Left hindlimb (tissue), 1 donor: Measurements from ENCODE around the gene MYRFL.
A peak's percentile ranks its signal among the peaks of the same experiment; 100 is the strongest.

Experiments used
- DNase-seq: peaks from one replicate; pipeline ENCODE4 v3.0.0-alpha.2; 2018

Gene MYRFL

GRCh38 chr12:69900720-69901131 lies 75.7 kb downstream of the MYRFL start:
- peak; percentile 80 for DNase-seq

DNA sequence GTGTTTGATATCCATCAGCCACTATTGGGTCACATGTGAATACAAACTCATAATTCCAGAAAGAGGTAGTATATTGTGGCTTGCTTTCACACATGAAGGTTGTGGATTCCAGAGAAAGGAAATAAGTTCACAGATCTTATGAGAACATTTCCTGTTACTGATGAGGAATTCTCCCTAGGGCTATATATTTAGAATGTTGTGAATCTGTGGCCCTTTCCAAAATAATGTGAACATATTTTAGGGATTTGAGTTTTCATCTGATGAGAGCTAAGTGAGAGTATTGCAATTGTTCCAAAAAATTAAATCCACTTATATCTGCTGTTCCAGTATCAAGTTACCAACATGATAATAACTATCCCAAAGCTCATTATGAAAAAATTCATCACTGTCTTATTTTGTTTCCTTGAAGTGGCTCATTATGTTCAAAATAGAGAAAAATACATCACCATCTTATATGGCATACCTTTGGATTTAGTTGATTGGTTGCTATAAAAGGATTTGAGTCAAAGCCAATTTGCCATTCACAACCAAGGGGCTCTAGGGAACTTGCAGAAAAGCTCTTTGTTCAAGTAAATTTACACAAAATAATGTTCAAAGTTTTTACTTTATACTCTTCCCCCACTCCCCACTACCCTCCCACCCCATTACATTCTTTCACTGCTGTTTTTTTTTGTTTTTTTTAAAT lies 76.3 kb downstream of the MYRFL start:
- no peak for DNase-seq

DNA sequence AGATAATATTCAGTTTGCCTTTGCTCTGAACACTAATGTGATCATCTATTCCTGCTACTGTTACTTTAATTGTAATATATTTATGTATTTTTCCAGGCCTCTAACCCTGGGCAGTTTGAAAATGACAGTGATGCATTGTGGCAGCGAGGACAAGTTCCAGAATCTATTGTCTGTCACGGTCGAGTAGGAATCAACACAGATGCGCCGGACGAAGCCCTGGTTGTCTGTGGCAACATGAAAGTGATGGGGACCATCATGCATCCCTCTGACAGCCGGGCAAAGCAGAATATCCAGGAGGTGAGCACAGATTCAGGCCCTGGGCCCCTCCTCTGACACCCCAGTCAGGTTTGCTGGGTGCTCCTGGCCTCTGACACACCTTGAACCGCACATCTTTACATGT lies 78.5 kb downstream of the MYRFL start:
- no peak for DNase-seq

- DNase-seq, result no peak
Measured at GRCh38 chr12:69904777-69905176, 79.8 kb downstream of the MYRFL start.

GRCh38 chr12:69905801-69906200 lies 80.8 kb downstream of the MYRFL start:
- no peak for DNase-seq

DNA sequence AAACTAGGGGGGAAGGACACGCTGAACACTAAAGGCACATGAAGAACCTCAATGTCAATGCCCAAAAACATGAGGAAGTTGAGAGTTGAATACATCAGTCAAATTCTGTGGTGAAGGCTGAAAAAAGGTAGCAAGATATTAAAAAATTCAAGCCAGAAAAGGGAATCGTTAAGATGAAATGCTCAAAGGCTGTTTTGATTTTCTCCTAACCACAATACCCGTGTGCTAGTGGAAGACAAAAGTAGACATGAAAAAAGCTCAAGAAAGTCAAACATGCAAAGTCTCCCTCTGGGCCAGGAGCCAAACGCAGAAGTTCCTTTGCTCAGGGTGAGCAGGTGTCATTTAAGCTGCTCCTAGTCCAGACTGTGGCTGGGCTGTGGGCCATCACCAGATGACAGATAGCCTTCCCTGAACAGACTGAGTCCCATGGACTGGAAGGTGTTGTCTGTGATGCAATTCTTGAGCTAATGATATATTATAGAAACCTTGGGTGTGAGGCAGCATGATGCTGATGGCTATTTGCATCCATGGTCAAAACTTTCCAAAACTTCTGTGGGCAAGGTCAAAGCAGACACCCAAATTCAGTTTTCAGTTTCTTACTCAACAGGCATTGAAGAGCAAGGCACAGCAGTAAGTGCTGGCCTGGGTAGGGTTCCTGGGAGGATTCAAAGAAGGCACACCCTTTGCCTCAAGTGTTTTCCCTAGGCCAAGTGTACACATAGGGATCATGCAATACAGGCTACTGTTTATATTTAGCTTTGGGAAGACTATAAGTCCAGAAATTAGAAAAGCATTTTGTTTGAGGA lies 81.6 kb downstream of the MYRFL start:
- DNase-seq, result no peak

DNA sequence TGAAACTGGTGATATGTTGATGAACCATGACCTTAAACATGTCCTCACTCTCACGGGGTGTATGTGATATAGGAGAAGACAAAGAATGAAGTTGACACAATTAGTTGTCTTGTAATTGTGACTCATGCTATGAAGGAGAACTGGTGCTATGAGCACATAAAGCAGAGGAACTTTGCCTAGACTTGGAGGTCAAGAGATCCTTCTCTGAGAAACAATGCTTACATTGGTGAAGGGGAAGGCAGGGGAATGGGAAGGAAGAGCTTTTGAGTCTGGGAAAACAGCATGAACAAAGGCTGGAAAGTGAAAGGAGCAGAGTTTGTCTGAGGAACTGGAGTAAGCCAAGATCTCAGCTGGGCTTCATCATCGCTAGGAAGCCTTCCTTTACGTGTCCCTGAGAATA lies 83.2 kb downstream of the MYRFL start:
- no peak for DNase-seq

GRCh38 chr12:69910694-69911093 lies 85.7 kb downstream of the MYRFL start:
- no peak for DNase-seq

- DNase-seq, result no peak
Measured at GRCh38 chr12:69913526-69913925, 88.5 kb downstream of the MYRFL start.

DNA sequence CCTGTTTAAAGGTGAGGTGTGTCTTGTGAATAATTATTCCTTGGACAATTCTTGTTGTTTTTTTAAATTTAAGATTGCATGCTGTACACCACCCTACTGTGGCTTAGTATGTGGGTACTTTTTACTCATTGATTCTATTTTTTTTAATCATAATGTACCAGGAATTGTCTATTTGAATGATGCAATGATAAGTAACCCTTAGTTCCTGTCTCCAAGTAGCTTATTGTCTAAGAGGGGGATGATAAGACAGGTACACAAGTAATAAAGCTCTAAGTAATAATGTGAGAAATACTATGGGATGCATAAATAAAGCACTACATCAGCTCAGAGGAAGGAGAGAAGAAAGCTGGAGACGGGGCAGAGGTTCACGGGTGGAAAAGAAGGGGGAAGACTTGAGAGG lies 90.9 kb downstream of the MYRFL start:
- no peak for DNase-seq

DNA sequence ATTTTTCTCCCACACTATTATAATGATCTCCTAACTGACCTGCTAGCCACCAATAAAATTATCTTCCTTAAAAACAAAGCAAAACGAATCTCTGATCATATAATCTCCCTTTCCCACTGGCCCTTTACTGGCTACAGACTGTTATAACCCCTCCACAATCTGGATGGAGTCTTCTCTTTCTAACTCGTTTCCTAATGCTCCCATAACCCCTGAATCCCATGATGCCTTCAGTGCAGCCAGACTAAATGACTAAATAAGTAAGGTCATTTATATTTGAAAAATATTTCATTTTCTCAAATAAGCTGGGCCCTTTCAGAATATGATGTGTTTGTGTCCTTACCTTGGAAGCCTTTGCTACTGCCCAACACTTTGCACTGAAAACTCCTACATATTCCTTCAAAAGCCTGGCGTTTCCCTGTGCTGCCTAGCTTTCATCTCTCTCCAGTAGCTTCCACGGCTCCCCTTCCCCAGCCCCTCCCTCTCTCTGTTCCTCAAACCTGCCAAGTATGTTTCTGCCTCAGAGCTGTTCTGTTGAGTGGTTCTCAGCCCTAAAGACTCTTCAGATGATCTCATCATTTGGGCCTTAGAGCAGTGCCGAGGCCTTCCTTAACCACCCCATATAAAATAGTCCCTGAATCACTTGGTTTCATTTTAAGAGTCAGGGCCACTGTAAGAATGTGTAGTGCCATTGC lies 91.7 kb downstream of the MYRFL start:
- DNase-seq, result peak; percentile 55

DNA sequence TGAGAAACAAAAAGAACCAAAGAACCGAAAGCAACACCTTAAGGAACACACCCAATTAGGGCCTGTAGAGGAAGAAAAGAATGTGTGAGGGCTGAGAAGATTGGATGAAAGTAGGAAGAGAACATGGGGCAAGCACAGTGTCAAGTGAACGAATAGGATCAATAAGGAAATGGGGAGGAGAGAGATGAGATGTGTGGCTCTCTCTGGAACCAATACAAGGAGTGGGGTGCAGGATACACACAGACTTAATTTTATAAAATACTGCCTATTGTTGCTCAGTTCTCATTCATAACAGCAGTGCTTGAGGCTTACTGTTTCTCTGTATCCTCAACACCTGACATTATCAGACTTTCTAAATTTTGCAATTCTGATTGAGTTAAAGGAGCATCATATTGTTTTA lies 93.3 kb downstream of the MYRFL start:
- DNase-seq, result no peak

- DNase-seq, result peak; percentile 32
Measured at GRCh38 chr12:69919495-69919894, 94.5 kb downstream of the MYRFL start.

GRCh38 chr12:69921831-69922230 lies 96.8 kb downstream of the MYRFL start:
- no peak for DNase-seq

DNA sequence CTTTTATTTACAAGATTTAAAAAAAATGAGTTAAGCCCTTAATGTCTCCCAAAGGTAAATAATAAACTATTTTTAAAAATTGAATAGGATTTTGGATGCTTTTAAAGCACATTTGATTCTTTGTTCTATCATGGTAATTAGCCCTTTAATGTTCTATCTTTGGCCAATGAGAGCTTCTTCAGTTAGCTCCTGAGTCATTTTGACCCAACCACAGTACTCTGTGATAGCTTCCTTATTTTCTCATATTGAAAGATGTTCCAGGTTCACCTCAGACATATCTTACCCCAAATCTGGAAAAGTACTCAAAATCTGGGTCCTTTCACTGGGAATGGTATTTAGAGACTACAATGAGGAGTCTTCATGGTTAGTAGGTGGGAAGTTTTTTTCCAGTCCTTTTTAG lies 98.0 kb downstream of the MYRFL start:
- DNase-seq, result no peak

- no peak for DNase-seq
Measured at GRCh38 chr12:69925291-69925690, 100.3 kb downstream of the MYRFL start.

DNA sequence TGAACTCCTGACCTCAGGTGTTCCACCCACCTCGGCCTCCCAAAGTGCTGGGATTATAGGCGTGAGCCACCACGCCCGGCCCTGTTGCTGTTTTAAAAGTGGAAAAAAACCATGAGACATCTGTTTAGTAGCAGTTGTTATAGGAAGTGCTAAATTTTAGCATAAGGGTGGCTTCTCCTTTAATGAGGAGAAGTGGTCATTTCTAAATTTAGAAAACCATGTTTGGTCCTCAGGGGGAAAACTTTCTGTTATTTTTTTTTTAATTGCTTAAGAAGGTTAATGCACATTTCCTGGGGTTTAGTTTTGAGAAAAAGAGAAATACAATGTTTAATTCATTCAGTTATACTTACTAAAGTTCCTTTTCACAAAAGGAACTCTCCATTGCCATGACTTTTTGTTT lies 102.1 kb downstream of the MYRFL start:
- DNase-seq, result no peak

DNA sequence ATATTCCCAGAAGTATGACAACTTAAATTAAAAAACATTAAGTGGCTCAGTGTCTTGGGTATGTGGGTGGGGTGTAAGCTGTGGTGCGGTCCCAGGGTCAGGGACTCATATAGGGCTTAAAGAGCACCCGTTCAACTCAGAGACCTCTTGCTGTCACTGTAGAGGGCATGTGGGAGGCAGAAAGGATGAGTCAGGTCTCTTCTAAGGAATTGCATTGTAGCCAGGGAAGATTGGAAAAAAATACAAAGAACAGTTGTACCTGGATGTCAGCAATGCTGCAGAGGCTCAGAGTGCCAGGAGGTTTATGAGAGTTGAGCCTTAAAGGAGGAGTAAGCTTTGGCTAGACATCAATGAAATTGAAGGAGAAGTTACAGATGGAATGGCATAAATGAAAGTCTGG lies 104.1 kb downstream of the MYRFL start:
- DNase-seq, result no peak

DNA sequence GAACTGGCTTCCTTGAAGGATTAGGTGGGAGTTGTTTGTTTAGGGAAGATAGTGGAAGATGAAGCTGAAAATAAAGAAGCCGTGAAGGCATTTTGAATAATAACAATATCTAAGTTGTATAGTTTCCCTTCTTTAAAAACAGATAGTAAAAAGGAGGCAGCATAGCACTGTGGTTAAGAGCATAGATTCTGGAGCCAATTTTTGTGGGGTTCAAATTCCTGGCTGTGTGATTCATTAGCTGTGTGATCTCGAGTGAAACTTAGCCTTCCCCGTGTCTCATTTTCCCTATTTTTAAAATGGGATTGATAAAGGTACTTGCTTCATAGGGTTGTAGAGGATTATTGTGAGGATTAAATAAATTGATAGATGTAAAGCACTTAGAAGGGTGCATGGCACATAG lies 104.5 kb downstream of the MYRFL start:
- DNase-seq, result no peak

GRCh38 chr12:69931569-69931968 lies 106.5 kb downstream of the MYRFL start:
- no peak for DNase-seq

DNA sequence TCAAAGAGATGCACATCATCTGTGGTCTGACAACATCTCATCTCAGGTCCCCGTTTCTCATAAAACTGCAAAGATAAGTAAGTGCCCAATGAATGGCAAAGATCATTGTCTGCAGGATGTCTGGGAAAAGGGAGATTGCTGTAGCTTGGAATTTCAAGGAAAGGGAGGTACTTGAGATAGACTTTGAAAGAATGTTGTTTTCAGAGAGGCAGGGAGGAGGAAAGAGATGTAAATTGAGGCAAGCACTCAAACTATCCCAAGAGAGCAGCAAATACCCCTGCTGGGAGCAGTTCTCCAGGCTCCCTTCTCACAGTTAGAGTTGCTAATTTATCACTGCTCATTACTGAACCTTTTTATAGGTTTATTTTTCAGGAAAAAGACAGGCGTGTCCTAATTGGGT lies 107.1 kb downstream of the MYRFL start:
- no peak for DNase-seq

DNA sequence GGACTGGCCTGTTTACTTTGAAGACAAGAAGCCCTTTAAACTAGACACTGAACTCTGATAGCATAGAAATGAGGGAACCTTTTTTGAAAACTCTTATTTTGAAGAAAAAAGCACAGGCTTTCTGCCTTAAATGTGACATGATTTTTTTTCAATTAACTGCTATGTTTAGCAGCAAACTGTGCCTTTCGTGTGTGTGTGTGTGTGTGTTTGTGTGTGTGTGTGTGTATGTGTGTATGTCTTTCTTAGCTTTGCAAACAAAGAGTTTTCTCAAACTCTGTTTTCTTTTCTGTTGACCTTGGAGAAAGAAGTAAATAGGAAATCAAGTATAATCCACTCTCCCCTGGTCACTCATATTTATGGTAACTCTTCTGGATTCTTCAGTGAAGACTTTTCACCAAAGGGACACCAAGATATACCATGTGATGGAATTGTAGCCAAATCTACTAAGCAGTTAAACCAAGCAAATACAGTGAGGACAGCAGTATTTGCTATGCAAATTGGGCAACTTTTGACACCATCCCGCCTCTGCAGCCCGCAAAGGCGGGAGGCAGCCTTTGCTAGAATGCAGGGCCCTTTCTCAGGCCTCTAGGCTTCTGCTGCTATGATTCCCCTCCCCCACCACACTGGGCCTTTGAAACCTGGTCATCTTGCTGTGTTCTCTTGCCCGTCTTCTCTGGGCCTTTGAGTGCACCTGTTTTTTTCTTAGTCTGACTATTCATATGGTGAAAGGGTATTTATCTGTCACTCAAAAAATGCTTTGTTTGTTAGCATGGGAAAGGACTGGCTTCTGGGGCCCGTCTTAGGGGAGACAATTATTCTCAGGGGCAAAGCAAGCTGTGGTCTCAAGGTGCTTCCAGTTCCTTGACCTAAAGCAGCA lies 107.9 kb downstream of the MYRFL start:
- DNase-seq, result no peak

GRCh38 chr12:69934011-69934410 lies 109.0 kb downstream of the MYRFL start:
- no peak for DNase-seq
